Measurements from ENCODE around the gene DBNDD1. TPM values are rescaled to one million over a fixed set of nuclear protein-coding genes. Genes with fewer than 3 reads are reported as not detected.

The DBNDD1 gene
- total and polyA plus RNA-seq, 10 of the 15 experiments (the other 5 are each of a cell fraction or from before 2014, with no cell fraction given), result 0.06 to 4.6 (median 0.55) TPM

GRCh38 chr16:89984216-89984615 lies 35.0 kb downstream of the DBNDD1 start (continued):
- TF ChIP-seq PBX3 (IDR thresholded peaks at IDR 0.05; ENCODE audit: insufficient replicate concordance, low read depth, low read length), result no peak

GRCh38 chr16:89983536-89983935 lies 35.7 kb downstream of the DBNDD1 start:
- ChIA-PET POLR2A (no interaction called here), SMC1A (ENCODE audit: uncharacterized antibody, unreplicated experiment) (no interaction called here), CTCF (interaction anchor here (0.8 to 0.9 kb wide), 2 partner anchors 35 to 73 kb away, joined by 3 read pairs; no protein-coding TSS in a partner anchor), RAD21 (ENCODE audit: unreplicated experiment) (no interaction called here)
- H3K4me1 ChIP-seq (ENCODE audit: control insufficient read depth, insufficient read depth, low read length), result no peaks in the 10 kb centered on the region
- no peak overlapping the region for H2AFZ ChIP-seq (ENCODE audit: control insufficient read depth, low read depth, low read length)
- no peak for DNase-seq (ENCODE audit: low read depth, low spot score)
- H3K9me3 ChIP-seq (replicated peaks; ENCODE audit: control insufficient read depth, insufficient read depth, low read length), result no peaks in the 10 kb centered on the region
- H3K9ac ChIP-seq (ENCODE audit: control insufficient read depth, insufficient read depth, low read length), result no peak overlapping the region
- in situ Hi-C loops (cut with MboI) (no loop called here), intact Hi-C loops (cut with micrococcal nuclease; ENCODE audit: unreplicated experiment) (no loop called here)
- BruUV-seq (replicated peaks), result no TSS peak
- peaks cover 25 to 39% of the 10 kb centered on the region in 2 experiments for H3K36me3 ChIP-seq (ENCODE audit: control insufficient read depth in 2 of 2, insufficient read depth in 2 of 2, low read length in 1 of 2)
- no peak for ATAC-seq
- no peak overlapping the region for H3K4me2 ChIP-seq (ENCODE audit: control insufficient read depth, insufficient read depth)
- no peak overlapping the region for H3K27ac ChIP-seq (ENCODE audit: control insufficient read depth, insufficient read depth)
- WGBS (ENCODE audit: insufficient coverage, insufficient replicate concordance, low lambda C conversion rate, missing lambda C conversion rate), result 89% methylated on average over 15 of the region's 15 CpGs
- no peaks in the 10 kb centered on the region for H3K79me2 ChIP-seq (ENCODE audit: control insufficient read depth, insufficient read depth, low read length)
- FAIRE-seq, result no peak
- no peaks in the 10 kb centered on the region for H3K27me3 ChIP-seq (replicated peaks in 1 of 2; ENCODE audit: control insufficient read depth in 2 of 2, insufficient read depth in 2 of 2, low read length in 1 of 2)
- no peaks in the 10 kb centered on the region for H4K20me1 ChIP-seq (ENCODE audit: control insufficient read depth, insufficient read depth)
- H3K4me3 ChIP-seq, result no peak overlapping the region
- TF ChIP-seq ZNF274 (IDR thresholded peaks at IDR 0.05; ENCODE audit: insufficient read depth, insufficient read length), result no peak
- TF ChIP-seq CUX1 (IDR thresholded peaks at IDR 0.05; ENCODE audit: insufficient replicate concordance, low read depth, low read length), result no peak
- no peak for TF ChIP-seq BACH1 (IDR thresholded peaks at IDR 0.05; ENCODE audit: borderline replicate concordance)
- TF ChIP-seq RELA (IDR thresholded peaks at IDR 0.05; ENCODE audit: borderline replicate concordance, partially characterized antibody), result no peak
- no peak for TF ChIP-seq NFYB (IDR thresholded peaks at IDR 0.05; ENCODE audit: insufficient read depth, low read depth, low read length)
- TF ChIP-seq SUZ12 (IDR thresholded peaks at IDR 0.05; ENCODE audit: unreplicated experiment), result no peak
- no peak for TF ChIP-seq SP1 (IDR thresholded peaks at IDR 0.05; ENCODE audit: low read depth, low read length)
- TF ChIP-seq RBBP5 (conservative IDR thresholded peaks at IDR 0.05), result no peak
- TF ChIP-seq KDM1A (IDR thresholded peaks at IDR 0.05; ENCODE audit: borderline replicate concordance), result no peak
- TF ChIP-seq YBX1 (IDR thresholded peaks at IDR 0.05), result no peak
- no peak for TF ChIP-seq ATF3 (IDR thresholded peaks at IDR 0.05; ENCODE audit: borderline replicate concordance, extremely low read depth, low read depth, low read length)
- TF ChIP-seq TCF12 (IDR thresholded peaks at IDR 0.05; ENCODE audit: low read depth, low read length), result no peak
- no peak for TF ChIP-seq PBX3 (IDR thresholded peaks at IDR 0.05; ENCODE audit: insufficient replicate concordance, low read depth, low read length)
- no peak for TF ChIP-seq HCFC1 (IDR thresholded peaks at IDR 0.05; ENCODE audit: low read length)
- TF ChIP-seq USF2 (IDR thresholded peaks at IDR 0.05; ENCODE audit: borderline replicate concordance, low read depth, low read length), result no peak
